GM12878 (cell line): ENCODE measurements around the gene CCNL2. TPM values are rescaled to one million over a fixed set of nuclear protein-coding genes. Genes with fewer than 3 reads are reported as not detected.

Source experiments
- ATAC-seq: fragments of 200-7000 bp; cut with Tn5 transposase; 3 replicates; pipeline ENCODE4 v1.9.1; 2020; ENCODE audit warnings: mild to moderate bottlenecking, moderate library complexity
- BruUV-seq: library from RNA; stranded (reverse); fragments of 400-500 nt; replicated peaks from 2 replicates; lab custom pipeline; 2021; lab: Mats Ljungman, UMichigan
- CTCF ChIA-PET: fragments of 300-600 bp; sonication (Branson Sonifier 250); formaldehyde crosslinking; extraction: SDS; loops from one replicate; lab custom pipeline; 2021; ENCODE audit warnings: inconsistent platforms; lab: Yijun Ruan, JAX
- POLR2A ChIA-PET: fragments of 350-600 bp; formaldehyde crosslinking; extraction: SDS; loops from one replicate; lab custom pipeline; 2021; ENCODE audit warnings: inconsistent platforms; lab: Charles Lee
- RAD21 ChIA-PET: fragments of 300-600 bp; sonication (Branson Sonifier 250); formaldehyde crosslinking; loops from one replicate; lab custom pipeline; 2023; ENCODE audit warnings: antibody characterized with exemption; ENCODE audit not compliant: unreplicated experiment; lab: Charles Lee
- SMC1A ChIA-PET: fragments of 300-600 bp; sonication (Branson Sonifier 250); formaldehyde crosslinking; loops from one replicate; lab custom pipeline; 2023; ENCODE audit not compliant: unreplicated experiment, uncharacterized antibody; lab: Charles Lee
- DNase-seq: peaks from one replicate; pipeline ENCODE4 v3.0.0-alpha.2; 2011; ENCODE audit warnings: low read depth, low spot score
- FAIRE-seq: peaks from 3 replicates; lab custom pipeline; 2011; peaks lifted over from hg19 to GRCh38; lab: Jason Lieb, UNC
- H2AFZ ChIP-seq: 2 replicates; pipeline ENCODE4 v1.6.0; 2011; ENCODE audit warnings: low read depth, low read length, control low read depth; ENCODE audit not compliant: control insufficient read depth
- H3K27ac ChIP-seq: 2 replicates; pipeline ENCODE4 v1.5.1; 2011; ENCODE audit warnings: control low read depth; ENCODE audit not compliant: control insufficient read depth, insufficient read depth
- H3K27me3 ChIP-seq, 2 experiments: replicated peaks in 1 of 2; 2 replicates each; pipeline versions ENCODE4 v1.6.0 to v1.6.1; 2011; ENCODE audit warnings: low read length in 1 of 2; ENCODE audit not compliant: control insufficient read depth in 2 of 2, insufficient read depth in 2 of 2
- H3K36me3 ChIP-seq, 2 experiments: 2 replicates each; pipeline ENCODE4 v1.5.1; 2011; ENCODE audit warnings: low read length in 1 of 2; ENCODE audit not compliant: control insufficient read depth in 2 of 2, insufficient read depth in 2 of 2
- H3K4me1 ChIP-seq: 2 replicates; pipeline ENCODE4 v1.6.1; 2011; ENCODE audit warnings: mild to moderate bottlenecking, low read length, moderate library complexity, mixed read lengths; ENCODE audit not compliant: control insufficient read depth, insufficient read depth
- H3K4me2 ChIP-seq: 2 replicates; pipeline ENCODE4 v1.6.0; 2011; ENCODE audit warnings: control low read depth; ENCODE audit not compliant: control insufficient read depth, insufficient read depth
- H3K4me3 ChIP-seq: fragments of 200-600 bp; sonication (generic); 2 replicates; pipeline ENCODE4 v1.5.1; 2016
- H3K79me2 ChIP-seq: 2 replicates; pipeline ENCODE4 v1.6.0; 2011; ENCODE audit warnings: low read length; ENCODE audit not compliant: control insufficient read depth, insufficient read depth
- H3K9ac ChIP-seq: 2 replicates; pipeline ENCODE4 v1.8.0; 2011; ENCODE audit warnings: low read length, control low read depth, mixed read lengths; ENCODE audit not compliant: control insufficient read depth, insufficient read depth
- H3K9me3 ChIP-seq: replicated peaks from 3 replicates; pipeline ENCODE4 v1.5.1; 2011; ENCODE audit warnings: mild to moderate bottlenecking, low read length; ENCODE audit not compliant: control insufficient read depth, insufficient read depth
- H4K20me1 ChIP-seq: 2 replicates; pipeline ENCODE4 v1.6.0; 2011; ENCODE audit not compliant: control insufficient read depth, insufficient read depth
- CBX3 ChIP-seq: fragments of 200-600 bp; sonication (generic); IDR thresholded peaks from 2 replicates; pipeline ENCODE4 v1.6.1; 2016; ENCODE audit warnings: low read depth, borderline replicate concordance
- DPF2 ChIP-seq: fragments of 450-650 bp; IDR thresholded peaks from 2 replicates; pipeline ENCODE4 v1.6.1; 2017; ENCODE audit warnings: mild to moderate bottlenecking
- GABPA ChIP-seq: IDR thresholded peaks from 2 replicates; pipeline ENCODE4 v1.6.1; 2014; ENCODE audit warnings: antibody characterized with exemption, low read depth, mild to moderate bottlenecking, inconsistent platforms
- JUND ChIP-seq: IDR thresholded peaks from 2 replicates; pipeline ENCODE4 v1.6.1; 2012; ENCODE audit warnings: low read depth, mild to moderate bottlenecking, low read length, improper control_type of control experiment, moderate library complexity
- MLLT1 ChIP-seq: fragments of 450-650 bp; IDR thresholded peaks from 2 replicates; pipeline ENCODE4 v1.6.1; 2016; ENCODE audit warnings: mild to moderate bottlenecking
- POLR2A ChIP-seq: IDR thresholded peaks from 2 replicates; pipeline ENCODE4 v1.6.1; 2011; ENCODE audit warnings: low read depth, mild to moderate bottlenecking, low read length
- RB1 ChIP-seq: fragments of 450-650 bp; formaldehyde crosslinking; IDR thresholded peaks from 2 replicates; pipeline ENCODE4 v1.6.1; 2017; ENCODE audit warnings: mild to moderate bottlenecking, borderline replicate concordance
- RELB ChIP-seq: fragments of 450-650 bp; IDR thresholded peaks from 2 replicates; pipeline ENCODE4 v1.6.1; 2017; ENCODE audit warnings: low read depth, mild to moderate bottlenecking, moderate library complexity
- RFX5 ChIP-seq: IDR thresholded peaks from 2 replicates; pipeline ENCODE4 v1.6.1; 2011; ENCODE audit warnings: low read depth, low read length, improper control_type of control experiment
- SMAD1 ChIP-seq: fragments of 450-650 bp; IDR thresholded peaks from 2 replicates; pipeline ENCODE4 v1.6.1; 2018; ENCODE audit warnings: mild to moderate bottlenecking, low read depth; ENCODE audit not compliant: partially characterized antibody
- SRF ChIP-seq, 2 experiments: IDR thresholded peaks; 2 replicates each; pipeline ENCODE4 v1.6.1; 2011; ENCODE audit warnings: low read depth in 2 of 2, low read length in 2 of 2, mild to moderate bottlenecking in 1 of 2, moderate library complexity in 1 of 2
- USF1 ChIP-seq: IDR thresholded peaks from 2 replicates; pipeline ENCODE4 v1.6.1; 2011; ENCODE audit warnings: borderline replicate concordance, low read depth, mild to moderate bottlenecking, moderate library complexity, mixed read lengths, low read length; ENCODE audit not compliant: insufficient read depth; ENCODE audit errors: extremely low read length
- ZBTB11 ChIP-seq: fragments of 450-650 bp; formaldehyde crosslinking; IDR thresholded peaks from 2 replicates; pipeline ENCODE4 v1.5.0; 2022; ENCODE audit warnings: mild to moderate bottlenecking, missing genetic modification characterization
- WGBS: methylation state at CpG from one replicate; pipeline ENCODE4 v1.1.6; 2016; ENCODE audit warnings: low lambda C conversion rate; ENCODE audit not compliant: insufficient replicate concordance, insufficient coverage; ENCODE audit errors: missing lambda C conversion rate; 5-methylcytosine and 5-hydroxymethylcytosine counted together
- in situ Hi-C: fragments of 300-500 bp; cut with MboI; formaldehyde crosslinking; loops from 9 replicates; pipeline ENCODE4 v1.14.3; 2018; ENCODE audit warnings: mixed read lengths
- intact Hi-C: fragments of 100-400 bp; cut with micrococcal nuclease; formaldehyde crosslinking; loops from one replicate; pipeline ENCODE4 v1.14.2; 2022; ENCODE audit not compliant: unreplicated experiment
- polyA plus RNA-seq, 11 experiments: library from polyadenylated mRNA; depleted of rRNA in 4 of 11; unstranded in 6 of 11; stranded (reverse) in 5 of 11; fragments of >200 nt; fragmentation: Nextera tagmentation in 4 of 11; fragmentation: Illumina TruSeq in 1 of 11; extraction: Ambion mirVana in 4 of 11; extraction: Trizol in 1 of 11; gene quantifications; 1 replicate in 1 of 11; 2 replicates in 10 of 11; pipeline versions ENCODE4 v1.2.1 to v1.2.3, GENCODE V29; 2011 to 2016; ENCODE audit warnings: inconsistent platforms in 2 of 11, missing spikeins in 2 of 11, low read depth in 1 of 11
- total RNA-seq, 4 experiments: library from RNA; depleted of rRNA in 3 of 4; stranded (reverse); fragments of >200 nt in 3 of 4; fragmentation: Illumina TruSeq in 1 of 4; extraction: Trizol in 1 of 4; gene quantifications; 2 replicates each; pipeline versions ENCODE4 v1.2.1 to v1.2.3, GENCODE V29; 2013 to 2021

Gene CCNL2
- total and polyA plus RNA-seq, 10 of the 15 experiments (the other 5 are each of a cell fraction or from before 2014, with no cell fraction given), result 2.1 to 143 (median 101) TPM

GRCh38 chr1:1398677-1399186 lies 403 bp downstream of the CCNL2 start (continued):
- no peak for TF ChIP-seq ZBTB11 (CRISPR knock-in tag)

- H3K36me3 ChIP-seq, result peaks cover 28 to 35% of the 10 kb centered on the region in 2 experiments
- RAD21 ChIA-PET, result no interaction called here
- no peak overlapping the region for H2AFZ ChIP-seq
- CTCF ChIA-PET, result interaction anchor here (1.0 to 2.7 kb wide), 4 partner anchors 22 to 108 kb away, joined by 4 to 6 read pairs (median 4); no protein-coding TSS in a partner anchor
- H3K9me3 ChIP-seq, result no peaks in the 10 kb centered on the region
- H3K79me2 ChIP-seq, result peaks cover 58% of the 10 kb centered on the region
- ATAC-seq (no peak), FAIRE-seq (no peak), DNase-seq (no peak)
- no peaks in the 10 kb centered on the region; the same call in 1 of the 2 replicates for H4K20me1 ChIP-seq
- H3K9ac ChIP-seq, result peak overlapping the region; percentile 80
- POLR2A ChIA-PET, result interaction anchor here (0.5 to 2.2 kb wide), 2 partner anchors 9 to 17 kb away, joined by 3 to 15 read pairs; partner anchors contain the start of gene MRPL20
- BruUV-seq, result TSS peak; percentile 68
- peaks cover 26% of the 10 kb centered on the region for H3K4me1 ChIP-seq
- intact Hi-C loops, result loop anchor here (2.0 kb wide), 2 partner anchors 43 to 49 kb away; partner anchors contain the start of gene DVL1
- SMC1A ChIA-PET, result interaction anchor here (1.0 to 1.4 kb wide), 2 partner anchors 11 to 107 kb away, joined by 3 read pairs; no protein-coding TSS in a partner anchor
- H3K27ac ChIP-seq, result peak overlapping the region; percentile 84
- H3K4me2 ChIP-seq, result peak overlapping the region; percentile 58
- 37% methylated on average over 19 of the region's 19 CpGs for WGBS
- H3K27me3 ChIP-seq, result no peaks in the 10 kb centered on the region
- in situ Hi-C loops, result no loop called here
- H3K4me3 ChIP-seq, result peak overlapping the region; percentile 91
- TF ChIP-seq SMAD1 (no peak), RB1 (no peak), DPF2 (no peak), RELB (no peak), GABPA (no peak), POLR2A (peak; percentile 24; the same call in 1 of the 2 replicates), CBX3 (no peak), RFX5 (no peak), MLLT1 (no peak), SRF (IDR thresholded peaks at IDR 0.05; ENCODE audit: low read depth in 2 of 2, low read length in 2 of 2) (peak; percentile 60 to 79; a peak in 2 of 4 replicates), USF1 (no peak), JUND (no peak)
These were observed 1.2 kb downstream of the CCNL2 start for GRCh38 chr1:1397839-1398523.
